ENCODE results near the gene DDX10.

- TF ChIP-seq CTCF (IDR thresholded peaks at IDR 0.05 in 8 of 11, conservative IDR thresholded peaks at IDR 0.05 in 3 of 11) (no peak), POLR2AphosphoS5 (IDR thresholded peaks at IDR 0.05) (no peak)
Observed at GRCh38 chr11:108838102-108838791, 173.4 kb downstream of the DDX10 start.

Data from spleen (tissue), 7 donors.